WTC11 (cell line): Measurements from ENCODE around the gene MFGE8.

Source experiments
- CREB1 ChIP-seq: sonication (generic); formaldehyde crosslinking; IDR thresholded peaks from 2 replicates; pipeline ENCODE4 v1.8.0; 2023; ENCODE audit warnings: mild to moderate bottlenecking, missing genetic modification reagents
- NR1H2 ChIP-seq: sonication (generic); formaldehyde crosslinking; IDR thresholded peaks from 2 replicates; pipeline ENCODE4 v1.9.0; 2021; ENCODE audit warnings: mild to moderate bottlenecking, moderate library complexity, missing genetic modification reagents
- TEAD4 ChIP-seq: sonication (generic); formaldehyde crosslinking; IDR thresholded peaks from 2 replicates; pipeline ENCODE4 v1.8.0; 2022; ENCODE audit warnings: mild to moderate bottlenecking, missing genetic modification reagents
- TF ChIP-seq, protein P1 (sequence below): sonication (generic); formaldehyde crosslinking; IDR thresholded peaks from 2 replicates; pipeline ENCODE4 v1.8.1; 2022; ENCODE audit warnings: mild to moderate bottlenecking, moderate library complexity, missing genetic modification reagents
- TF ChIP-seq, protein P2 (sequence below): fragments of 200-600 bp; IDR thresholded peaks from 2 replicates; pipeline ENCODE4 v1.8.0; 2022; ENCODE audit warnings: antibody characterized with exemption
- TF ChIP-seq, protein P3 (sequence below): sonication (generic); formaldehyde crosslinking; IDR thresholded peaks from 2 replicates; pipeline ENCODE4 v1.8.0; 2022; ENCODE audit warnings: mild to moderate bottlenecking, missing genetic modification reagents
- TF ChIP-seq, protein P4 (sequence below): sonication (generic); formaldehyde crosslinking; IDR thresholded peaks from 2 replicates; pipeline ENCODE4 v1.8.0; 2022; ENCODE audit warnings: mild to moderate bottlenecking, missing genetic modification reagents
- TF ChIP-seq, protein P5 (sequence below): sonication (generic); formaldehyde crosslinking; IDR thresholded peaks from 2 replicates; pipeline ENCODE4 v1.8.1; 2023; ENCODE audit warnings: mild to moderate bottlenecking, missing genetic modification reagents
- TF ChIP-seq, protein P6 (sequence below): sonication (generic); formaldehyde crosslinking; IDR thresholded peaks from 2 replicates; pipeline ENCODE4 v1.8.1; 2023; ENCODE audit warnings: mild to moderate bottlenecking, moderate library complexity, missing genetic modification reagents

DNA sequence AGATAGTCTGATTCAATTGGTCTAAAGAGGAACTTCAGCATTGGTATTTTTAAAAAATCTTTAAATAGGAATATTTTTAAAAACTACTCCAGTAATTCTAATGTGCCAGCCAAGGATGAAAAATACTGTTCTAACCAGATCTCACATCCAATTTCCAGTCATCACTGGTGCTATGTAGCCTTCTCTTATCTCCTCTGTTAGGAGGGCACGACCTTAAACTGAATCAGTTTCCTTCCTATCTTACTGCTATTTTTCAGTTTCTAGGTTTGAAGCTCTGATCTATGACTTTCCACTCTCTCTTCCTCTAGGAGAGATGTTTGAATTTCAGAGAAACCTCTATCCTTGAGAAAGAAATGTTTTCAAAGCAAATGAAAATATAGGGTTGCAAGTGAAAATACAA, 49.8 kb downstream of the MFGE8 start:
- TF ChIP-seq, protein P1, sequence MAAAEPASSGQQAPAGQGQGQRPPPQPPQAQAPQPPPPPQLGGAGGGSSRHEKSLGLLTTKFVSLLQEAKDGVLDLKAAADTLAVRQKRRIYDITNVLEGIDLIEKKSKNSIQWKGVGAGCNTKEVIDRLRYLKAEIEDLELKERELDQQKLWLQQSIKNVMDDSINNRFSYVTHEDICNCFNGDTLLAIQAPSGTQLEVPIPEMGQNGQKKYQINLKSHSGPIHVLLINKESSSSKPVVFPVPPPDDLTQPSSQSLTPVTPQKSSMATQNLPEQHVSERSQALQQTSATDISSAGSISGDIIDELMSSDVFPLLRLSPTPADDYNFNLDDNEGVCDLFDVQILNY (CRISPR knock-in tag) = no peak
- TF ChIP-seq, protein P2, sequence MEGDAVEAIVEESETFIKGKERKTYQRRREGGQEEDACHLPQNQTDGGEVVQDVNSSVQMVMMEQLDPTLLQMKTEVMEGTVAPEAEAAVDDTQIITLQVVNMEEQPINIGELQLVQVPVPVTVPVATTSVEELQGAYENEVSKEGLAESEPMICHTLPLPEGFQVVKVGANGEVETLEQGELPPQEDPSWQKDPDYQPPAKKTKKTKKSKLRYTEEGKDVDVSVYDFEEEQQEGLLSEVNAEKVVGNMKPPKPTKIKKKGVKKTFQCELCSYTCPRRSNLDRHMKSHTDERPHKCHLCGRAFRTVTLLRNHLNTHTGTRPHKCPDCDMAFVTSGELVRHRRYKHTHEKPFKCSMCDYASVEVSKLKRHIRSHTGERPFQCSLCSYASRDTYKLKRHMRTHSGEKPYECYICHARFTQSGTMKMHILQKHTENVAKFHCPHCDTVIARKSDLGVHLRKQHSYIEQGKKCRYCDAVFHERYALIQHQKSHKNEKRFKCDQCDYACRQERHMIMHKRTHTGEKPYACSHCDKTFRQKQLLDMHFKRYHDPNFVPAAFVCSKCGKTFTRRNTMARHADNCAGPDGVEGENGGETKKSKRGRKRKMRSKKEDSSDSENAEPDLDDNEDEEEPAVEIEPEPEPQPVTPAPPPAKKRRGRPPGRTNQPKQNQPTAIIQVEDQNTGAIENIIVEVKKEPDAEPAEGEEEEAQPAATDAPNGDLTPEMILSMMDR = no peak
- TF ChIP-seq, protein P3, sequence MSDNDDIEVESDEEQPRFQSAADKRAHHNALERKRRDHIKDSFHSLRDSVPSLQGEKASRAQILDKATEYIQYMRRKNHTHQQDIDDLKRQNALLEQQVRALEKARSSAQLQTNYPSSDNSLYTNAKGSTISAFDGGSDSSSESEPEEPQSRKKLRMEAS = no peak
- TF ChIP-seq, protein P4, sequence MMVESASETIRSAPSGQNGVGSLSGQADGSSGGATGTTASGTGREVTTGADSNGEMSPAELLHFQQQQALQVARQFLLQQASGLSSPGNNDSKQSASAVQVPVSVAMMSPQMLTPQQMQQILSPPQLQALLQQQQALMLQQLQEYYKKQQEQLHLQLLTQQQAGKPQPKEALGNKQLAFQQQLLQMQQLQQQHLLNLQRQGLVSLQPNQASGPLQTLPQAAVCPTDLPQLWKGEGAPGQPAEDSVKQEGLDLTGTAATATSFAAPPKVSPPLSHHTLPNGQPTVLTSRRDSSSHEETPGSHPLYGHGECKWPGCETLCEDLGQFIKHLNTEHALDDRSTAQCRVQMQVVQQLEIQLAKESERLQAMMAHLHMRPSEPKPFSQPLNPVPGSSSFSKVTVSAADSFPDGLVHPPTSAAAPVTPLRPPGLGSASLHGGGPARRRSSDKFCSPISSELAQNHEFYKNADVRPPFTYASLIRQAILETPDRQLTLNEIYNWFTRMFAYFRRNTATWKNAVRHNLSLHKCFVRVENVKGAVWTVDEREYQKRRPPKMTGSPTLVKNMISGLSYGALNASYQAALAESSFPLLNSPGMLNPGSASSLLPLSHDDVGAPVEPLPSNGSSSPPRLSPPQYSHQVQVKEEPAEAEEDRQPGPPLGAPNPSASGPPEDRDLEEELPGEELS (CRISPR knock-in tag) = no peak
- TF ChIP-seq NR1H2 (CRISPR knock-in tag) (no peak), CREB1 (CRISPR knock-in tag) (no peak), TEAD4 (no peak)
- TF ChIP-seq, protein P5, sequence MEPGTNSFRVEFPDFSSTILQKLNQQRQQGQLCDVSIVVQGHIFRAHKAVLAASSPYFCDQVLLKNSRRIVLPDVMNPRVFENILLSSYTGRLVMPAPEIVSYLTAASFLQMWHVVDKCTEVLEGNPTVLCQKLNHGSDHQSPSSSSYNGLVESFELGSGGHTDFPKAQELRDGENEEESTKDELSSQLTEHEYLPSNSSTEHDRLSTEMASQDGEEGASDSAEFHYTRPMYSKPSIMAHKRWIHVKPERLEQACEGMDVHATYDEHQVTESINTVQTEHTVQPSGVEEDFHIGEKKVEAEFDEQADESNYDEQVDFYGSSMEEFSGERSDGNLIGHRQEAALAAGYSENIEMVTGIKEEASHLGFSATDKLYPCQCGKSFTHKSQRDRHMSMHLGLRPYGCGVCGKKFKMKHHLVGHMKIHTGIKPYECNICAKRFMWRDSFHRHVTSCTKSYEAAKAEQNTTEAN (CRISPR knock-in tag) = no peak
- TF ChIP-seq, protein P6, sequence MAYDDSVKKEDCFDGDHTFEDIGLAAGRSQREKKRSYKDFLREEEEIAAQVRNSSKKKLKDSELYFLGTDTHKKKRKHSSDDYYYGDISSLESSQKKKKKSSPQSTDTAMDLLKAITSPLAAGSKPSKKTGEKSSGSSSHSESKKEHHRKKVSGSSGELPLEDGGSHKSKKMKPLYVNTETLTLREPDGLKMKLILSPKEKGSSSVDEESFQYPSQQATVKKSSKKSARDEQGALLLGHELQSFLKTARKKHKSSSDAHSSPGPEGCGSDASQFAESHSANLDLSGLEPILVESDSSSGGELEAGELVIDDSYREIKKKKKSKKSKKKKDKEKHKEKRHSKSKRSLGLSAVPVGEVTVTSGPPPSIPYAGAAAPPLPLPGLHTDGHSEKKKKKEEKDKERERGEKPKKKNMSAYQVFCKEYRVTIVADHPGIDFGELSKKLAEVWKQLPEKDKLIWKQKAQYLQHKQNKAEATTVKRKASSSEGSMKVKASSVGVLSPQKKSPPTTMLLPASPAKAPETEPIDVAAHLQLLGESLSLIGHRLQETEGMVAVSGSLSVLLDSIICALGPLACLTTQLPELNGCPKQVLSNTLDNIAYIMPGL (CRISPR knock-in tag) = no peak
